Measurements from ENCODE around the gene CDK18.

CDK18 gene

GRCh38 chr1:205575294-205575885 lies 70.9 kb downstream of the CDK18 start:
- DNase-seq = no peak

GRCh38 chr1:205576011-205576410 lies 71.5 kb downstream of the CDK18 start:
- no peak for DNase-seq

- DNase-seq = no peak
These were observed 72.6 kb downstream of the CDK18 start for GRCh38 chr1:205576805-205577761.

- DNase-seq = no peak
These were observed 73.6 kb downstream of the CDK18 start for GRCh38 chr1:205577874-205578658.

GRCh38 chr1:205578780-205579571 lies 74.5 kb downstream of the CDK18 start:
- no peak for DNase-seq

- DNase-seq = no peak
These were observed 75.2 kb downstream of the CDK18 start for GRCh38 chr1:205579711-205580110.

GRCh38 chr1:205580140-205580922 lies 75.9 kb downstream of the CDK18 start:
- DNase-seq = no peak

- DNase-seq = no peak
These were observed 76.4 kb downstream of the CDK18 start for GRCh38 chr1:205580923-205581180.

GRCh38 chr1:205581321-205581980 lies 77.0 kb downstream of the CDK18 start:
- no peak for DNase-seq

GRCh38 chr1:205582046-205582445 lies 77.6 kb downstream of the CDK18 start:
- no peak for DNase-seq
